Testis (tissue), 3 donors: ENCODE results near the gene GLIS1. TPM values are rescaled to one million over a fixed set of nuclear protein-coding genes. Genes with fewer than 3 reads are reported as not detected.

Experiments
- DNase-seq: peaks from one replicate; pipeline ENCODE4 v3.0.0-alpha.2; 2019
- H3K27ac ChIP-seq, 2 donors: fragments of 200-600 bp; sonication (generic); one replicate each; pipeline ENCODE4 v1.5.1; 2019
- H3K27me3 ChIP-seq: fragments of 200-600 bp; sonication (generic); one replicate; pipeline ENCODE4 v1.5.1; 2019
- H3K36me3 ChIP-seq: fragments of 200-600 bp; sonication (generic); one replicate; pipeline ENCODE4 v1.5.1; 2017; ENCODE audit warnings: low read depth; ENCODE audit errors: missing control alignments
- H3K4me1 ChIP-seq: fragments of 200-600 bp; sonication (generic); one replicate; pipeline ENCODE4 v1.5.1; 2019
- H3K4me3 ChIP-seq, 2 donors: fragments of 200-600 bp; sonication (generic); one replicate each; pipeline ENCODE4 v1.5.1; 2017 to 2019
- H3K9me3 ChIP-seq: fragments of 200-600 bp; sonication (generic); one replicate; pipeline ENCODE4 v1.5.1; 2017
- POLR2A ChIP-seq: fragments of 450-650 bp; IDR thresholded peaks from one replicate; pipeline ENCODE4 v1.6.1; 2017; ENCODE audit warnings: antibody characterized with exemption, mild to moderate bottlenecking, moderate library complexity
- WGBS, 2 donors: methylation state at CpG; one replicate each; pipeline ENCODE4 v1.1.5; 2018; 5-methylcytosine and 5-hydroxymethylcytosine counted together
- intact Hi-C: fragments of 100-400 bp; cut with DNase I; formaldehyde crosslinking; loops from one replicate; pipeline ENCODE4 v1.15.1; 2023; ENCODE audit warnings: low total_unique reads
- polyA plus RNA-seq: library from polyadenylated mRNA; stranded (reverse); fragments of 350-450 nt; fragmentation: Illumina TruSeq; extraction: RNeasy Lipid Tissue Mini Kit (QIAGEN cat#74804); gene quantifications from one replicate; pipeline ENCODE4 v1.2.3, GENCODE V29; 2014; ENCODE audit warnings: low read depth, low replicate concordance; ENCODE audit not compliant: insufficient read depth
- total RNA-seq, 2 donors: library from RNA; depleted of rRNA; stranded (reverse); fragments of >200 nt; gene quantifications; one replicate each; pipeline ENCODE4 v1.2.3, GENCODE V29; 2016
- TF ChIP-seq, protein P1 (sequence below), 3 experiments: fragments of 450-650 bp in 2 of 3; fragments of 200-600 bp in 1 of 3; sonication (generic) in 1 of 3; IDR thresholded peaks; one replicate each; pipeline ENCODE4 v1.5.1; 2016 to 2019; ENCODE audit warnings: antibody characterized with exemption in 3 of 3, mild to moderate bottlenecking in 2 of 3, moderate library complexity in 1 of 3

Gene GLIS1
- total and polyA plus RNA-seq, 3 donors from 2014 or later = 2.9 to 6.1 (median 3.8) TPM

DNA sequence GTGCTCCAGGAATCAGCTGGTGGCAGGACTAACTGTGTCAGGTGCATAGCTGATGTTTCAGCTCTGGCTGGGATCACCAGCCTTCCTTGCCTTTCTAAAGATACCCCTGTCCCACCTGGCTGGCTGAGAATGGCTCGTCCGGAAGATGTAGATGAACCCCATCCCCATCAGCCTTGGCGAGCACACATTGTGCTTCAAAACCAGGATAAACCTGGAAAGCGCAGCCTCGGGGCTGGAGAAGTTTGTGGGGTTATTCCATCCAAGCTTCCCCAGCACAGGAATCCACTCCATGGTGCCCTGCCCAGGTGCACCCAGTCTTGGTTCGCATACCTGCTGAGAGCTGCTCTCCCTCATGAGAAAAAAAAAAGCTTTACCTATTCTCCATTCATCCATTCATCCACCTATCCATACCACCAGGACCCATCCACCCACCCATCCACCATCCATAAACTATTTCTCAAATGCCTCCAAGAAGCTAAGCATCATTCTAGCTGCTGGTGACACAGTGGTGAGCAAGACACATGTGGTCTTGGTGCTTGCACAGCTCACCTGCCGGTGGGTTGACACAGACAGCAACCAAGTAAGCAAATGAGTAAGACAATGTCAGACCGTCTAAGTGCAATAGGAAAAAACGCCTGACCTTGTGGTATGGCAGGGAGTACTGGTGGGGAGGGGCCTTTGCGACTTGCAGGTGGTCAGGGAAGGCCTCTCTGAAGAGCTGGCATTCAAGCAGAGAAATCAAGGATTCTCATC is 185.8 kb downstream of the GLIS1 start:
- no peak for DNase-seq
- intact Hi-C loops = no loop called here
- Histone ChIP-seq H3K9me3 (no peaks in the 10 kb centered on the region), H3K27ac (no peak overlapping the region), H3K4me3 (no peak overlapping the region), H3K4me1 (no peaks in the 10 kb centered on the region), H3K36me3 (no peaks in the 10 kb centered on the region), H3K27me3 (no peaks in the 10 kb centered on the region)
- TF ChIP-seq, protein P1, sequence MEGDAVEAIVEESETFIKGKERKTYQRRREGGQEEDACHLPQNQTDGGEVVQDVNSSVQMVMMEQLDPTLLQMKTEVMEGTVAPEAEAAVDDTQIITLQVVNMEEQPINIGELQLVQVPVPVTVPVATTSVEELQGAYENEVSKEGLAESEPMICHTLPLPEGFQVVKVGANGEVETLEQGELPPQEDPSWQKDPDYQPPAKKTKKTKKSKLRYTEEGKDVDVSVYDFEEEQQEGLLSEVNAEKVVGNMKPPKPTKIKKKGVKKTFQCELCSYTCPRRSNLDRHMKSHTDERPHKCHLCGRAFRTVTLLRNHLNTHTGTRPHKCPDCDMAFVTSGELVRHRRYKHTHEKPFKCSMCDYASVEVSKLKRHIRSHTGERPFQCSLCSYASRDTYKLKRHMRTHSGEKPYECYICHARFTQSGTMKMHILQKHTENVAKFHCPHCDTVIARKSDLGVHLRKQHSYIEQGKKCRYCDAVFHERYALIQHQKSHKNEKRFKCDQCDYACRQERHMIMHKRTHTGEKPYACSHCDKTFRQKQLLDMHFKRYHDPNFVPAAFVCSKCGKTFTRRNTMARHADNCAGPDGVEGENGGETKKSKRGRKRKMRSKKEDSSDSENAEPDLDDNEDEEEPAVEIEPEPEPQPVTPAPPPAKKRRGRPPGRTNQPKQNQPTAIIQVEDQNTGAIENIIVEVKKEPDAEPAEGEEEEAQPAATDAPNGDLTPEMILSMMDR (IDR thresholded peaks at IDR 0.05) = no peak
- no peak for TF ChIP-seq POLR2A
- WGBS, 2 donors = 81 to 87% methylated on average over 10 of the region's 10 CpGs

DNA sequence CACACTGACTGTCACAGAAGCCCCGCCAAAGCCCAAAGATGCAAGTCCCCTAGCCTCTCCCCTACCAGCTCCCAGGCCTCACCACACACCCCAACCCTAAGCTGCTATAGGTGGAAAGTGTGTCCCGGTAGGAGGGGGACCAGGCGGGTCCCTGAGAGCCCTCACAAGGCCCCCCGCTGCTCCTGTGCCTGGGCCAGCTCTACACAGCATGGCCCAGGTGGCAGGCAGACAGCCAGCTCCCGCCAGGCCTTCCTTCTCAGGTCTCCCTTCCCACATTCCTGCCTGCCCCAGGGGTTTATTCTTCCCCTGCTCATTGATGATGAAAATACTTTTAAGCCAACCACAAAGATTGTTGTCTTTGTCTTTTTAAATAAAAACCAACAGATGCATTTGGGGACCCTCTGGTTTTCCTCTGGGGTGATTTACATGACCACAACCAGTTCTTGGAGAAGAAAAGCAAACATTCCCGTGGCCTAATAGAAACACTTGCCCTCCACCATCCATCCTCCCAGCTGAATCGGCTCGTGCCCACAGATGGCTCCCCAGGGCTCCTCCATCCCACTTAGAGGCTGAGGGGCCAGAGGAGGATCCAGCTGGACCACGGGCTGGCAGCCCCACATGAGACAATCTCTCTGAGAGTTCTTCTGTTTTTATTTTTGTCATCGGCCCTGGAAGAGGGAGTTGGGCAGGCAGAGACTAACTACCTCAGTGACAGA is 186.7 kb downstream of the GLIS1 start:
- no peaks in the 10 kb centered on the region for H3K9me3 ChIP-seq
- no peak overlapping the region for H3K27ac ChIP-seq
- H3K36me3 ChIP-seq = no peaks in the 10 kb centered on the region
- intact Hi-C loops = no loop called here
- no peaks in the 10 kb centered on the region for H3K4me1 ChIP-seq
- 81 to 91% methylated on average over 10 of the region's 10 CpGs for WGBS, 2 donors
- DNase-seq = no peak
- no peak overlapping the region for H3K4me3 ChIP-seq
- TF ChIP-seq POLR2A = no peak
- TF ChIP-seq, protein P1 (IDR thresholded peaks at IDR 0.05) = no peak
- H3K27me3 ChIP-seq = no peaks in the 10 kb centered on the region

DNA sequence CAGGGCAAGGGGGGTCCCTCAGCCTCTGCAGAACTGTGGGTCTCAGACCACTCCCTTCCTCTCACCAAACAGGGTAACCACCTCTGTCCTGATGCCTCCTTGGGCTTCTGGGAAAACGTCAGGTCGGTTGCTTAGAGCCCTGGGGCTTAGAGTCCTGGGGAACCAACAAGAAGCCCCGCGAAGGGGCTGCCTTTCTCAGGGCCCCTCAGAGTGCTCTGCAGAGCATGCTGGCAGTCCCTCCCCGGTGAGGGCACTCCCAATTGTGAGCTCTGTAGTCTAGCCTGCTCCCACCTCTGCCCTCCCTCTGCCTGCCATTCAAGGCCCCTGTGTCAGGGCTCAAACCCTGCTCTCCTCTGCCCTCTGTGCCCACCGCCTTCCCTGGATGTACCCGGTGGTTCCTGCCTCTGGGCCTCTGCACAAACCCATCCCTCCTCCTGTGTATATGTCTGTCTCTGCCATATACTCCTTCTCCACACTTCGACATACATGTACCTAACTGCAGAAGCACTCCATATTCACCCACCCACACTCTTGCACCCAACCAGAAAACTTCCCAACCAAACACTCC is 187.5 kb downstream of the GLIS1 start:
- no peaks in the 10 kb centered on the region for H3K36me3 ChIP-seq
- WGBS, 2 donors = 85 to 92% methylated on average over 4 to 8 of the region's 8 CpGs
- no peaks in the 10 kb centered on the region for H3K27me3 ChIP-seq
- no peaks in the 10 kb centered on the region for H3K4me1 ChIP-seq
- TF ChIP-seq POLR2A = no peak
- TF ChIP-seq, protein P1 (IDR thresholded peaks at IDR 0.05) = no peak
- no peak overlapping the region for H3K27ac ChIP-seq
- no peaks in the 10 kb centered on the region for H3K9me3 ChIP-seq
- DNase-seq = no peak
- intact Hi-C loops = no loop called here
- H3K4me3 ChIP-seq = no peak overlapping the region

DNA sequence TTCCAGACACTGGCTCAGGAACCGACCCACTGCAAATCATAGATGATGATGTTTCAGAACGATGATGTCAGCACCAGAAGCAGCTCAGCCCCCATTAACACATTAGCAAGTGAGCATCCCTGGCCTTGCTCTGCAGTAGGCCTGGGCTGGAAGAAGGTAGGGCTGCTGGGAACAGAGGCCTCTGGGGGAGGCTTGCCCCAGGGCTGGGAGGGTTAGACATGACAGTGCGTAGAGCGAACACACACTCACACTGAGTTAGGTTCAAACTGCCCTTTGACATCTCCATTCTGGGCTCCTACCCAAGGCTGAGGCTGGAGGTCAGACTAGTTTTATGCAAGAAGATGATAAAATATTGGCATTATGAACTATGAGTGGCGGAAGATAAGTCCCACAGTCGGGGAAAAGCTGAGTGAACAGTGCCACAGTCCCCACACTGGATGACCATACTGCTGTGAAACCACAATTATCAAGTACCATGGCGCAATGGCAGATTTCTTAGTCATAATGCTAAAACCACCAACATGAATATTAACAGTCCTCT is 188.7 kb downstream of the GLIS1 start:
- Histone ChIP-seq H3K4me3 (no peak overlapping the region), H3K27ac (no peak overlapping the region), H3K27me3 (no peaks in the 10 kb centered on the region), H3K4me1 (no peaks in the 10 kb centered on the region), H3K36me3 (no peaks in the 10 kb centered on the region), H3K9me3 (no peaks in the 10 kb centered on the region)
- intact Hi-C loops = no loop called here
- no peak for DNase-seq
- WGBS, 2 donors = 69 to 71% methylated on average over 7 of the region's 7 CpGs
- TF ChIP-seq, protein P1 (IDR thresholded peaks at IDR 0.05) = no peak
- no peak for TF ChIP-seq POLR2A
